ENCODE data around the gene SFXN3.
A peak's percentile ranks its signal among the peaks of the same experiment; 100 is the strongest.

The SFXN3 gene

DNA sequence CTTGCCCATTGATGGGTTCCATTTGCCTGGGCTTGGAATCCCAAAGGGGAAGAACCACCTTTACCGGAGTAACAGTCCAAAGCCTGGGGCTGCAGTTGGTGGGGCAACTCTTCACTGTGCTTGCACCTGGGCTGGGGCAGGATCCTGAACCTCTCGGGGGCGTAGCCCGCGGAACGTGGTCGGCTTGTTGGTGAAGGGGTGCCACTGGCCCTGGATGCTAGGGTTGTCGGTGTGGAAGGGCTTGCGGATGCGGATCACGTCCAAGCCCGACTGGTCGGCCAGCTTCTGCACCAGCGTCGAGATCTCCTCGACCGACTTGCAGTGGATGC is 44.4 kb upstream of the SFXN3 start:
- TF ChIP-seq, protein P1, sequence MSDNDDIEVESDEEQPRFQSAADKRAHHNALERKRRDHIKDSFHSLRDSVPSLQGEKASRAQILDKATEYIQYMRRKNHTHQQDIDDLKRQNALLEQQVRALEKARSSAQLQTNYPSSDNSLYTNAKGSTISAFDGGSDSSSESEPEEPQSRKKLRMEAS (IDR thresholded peaks at IDR 0.05; ENCODE audit: low read depth, low read length) = no peak
- TF ChIP-seq MYC (IDR thresholded peaks at IDR 0.05; ENCODE audit: low read depth, low read length) (no peak), POLR2A (IDR thresholded peaks at IDR 0.05; ENCODE audit: extremely low read depth, insufficient read length) (no peak)
- TF ChIP-seq, protein P2, sequence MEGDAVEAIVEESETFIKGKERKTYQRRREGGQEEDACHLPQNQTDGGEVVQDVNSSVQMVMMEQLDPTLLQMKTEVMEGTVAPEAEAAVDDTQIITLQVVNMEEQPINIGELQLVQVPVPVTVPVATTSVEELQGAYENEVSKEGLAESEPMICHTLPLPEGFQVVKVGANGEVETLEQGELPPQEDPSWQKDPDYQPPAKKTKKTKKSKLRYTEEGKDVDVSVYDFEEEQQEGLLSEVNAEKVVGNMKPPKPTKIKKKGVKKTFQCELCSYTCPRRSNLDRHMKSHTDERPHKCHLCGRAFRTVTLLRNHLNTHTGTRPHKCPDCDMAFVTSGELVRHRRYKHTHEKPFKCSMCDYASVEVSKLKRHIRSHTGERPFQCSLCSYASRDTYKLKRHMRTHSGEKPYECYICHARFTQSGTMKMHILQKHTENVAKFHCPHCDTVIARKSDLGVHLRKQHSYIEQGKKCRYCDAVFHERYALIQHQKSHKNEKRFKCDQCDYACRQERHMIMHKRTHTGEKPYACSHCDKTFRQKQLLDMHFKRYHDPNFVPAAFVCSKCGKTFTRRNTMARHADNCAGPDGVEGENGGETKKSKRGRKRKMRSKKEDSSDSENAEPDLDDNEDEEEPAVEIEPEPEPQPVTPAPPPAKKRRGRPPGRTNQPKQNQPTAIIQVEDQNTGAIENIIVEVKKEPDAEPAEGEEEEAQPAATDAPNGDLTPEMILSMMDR (IDR thresholded peaks at IDR 0.05; ENCODE audit: low read depth, low read length) = no peak
- peak overlapping the region; percentile 100 for H3K4me3 ChIP-seq (ENCODE audit: low read depth, low read length)
- no peak for DNase-seq (ENCODE audit: low read depth)

DNA sequence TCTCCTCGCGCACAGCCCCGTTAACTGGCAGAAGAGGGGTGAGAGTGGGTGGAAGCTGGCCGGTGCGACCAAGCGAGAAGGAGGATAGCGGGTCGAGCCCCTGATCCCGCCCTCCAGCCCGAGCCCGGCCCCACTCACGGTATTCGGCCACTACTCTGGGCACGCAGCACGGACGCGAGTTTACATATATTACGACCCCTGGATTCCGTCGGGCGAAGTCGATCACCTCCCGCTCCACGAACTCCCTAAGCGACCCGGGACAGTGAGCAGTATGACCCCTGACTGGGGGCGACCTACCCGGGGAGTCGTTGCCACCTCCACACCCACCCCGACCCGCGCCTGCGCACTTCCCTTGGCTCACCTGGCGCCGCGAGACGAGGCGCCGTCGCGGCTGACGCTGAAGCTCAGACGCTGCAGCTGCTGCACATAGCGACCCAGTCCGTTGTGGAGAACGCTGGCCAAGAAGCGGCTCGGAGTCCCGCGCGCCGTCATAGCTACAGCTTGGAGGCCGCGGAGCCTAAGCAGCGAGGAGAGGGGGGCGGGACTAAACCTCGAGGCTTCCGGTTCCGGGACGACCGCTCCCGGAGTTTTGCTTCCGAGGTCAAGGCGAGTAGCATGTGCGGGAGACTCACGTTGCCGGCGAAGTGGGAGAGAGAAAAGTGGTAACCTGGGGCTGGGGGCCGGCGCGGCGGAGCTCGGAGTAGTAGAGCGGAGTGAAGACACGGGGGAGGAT is 43.9 kb upstream of the SFXN3 start, which contains the start of the genes MRPL43 and TWNK:
TSS of gene MRPL43 (minus strand) at position 546 of the 733 bp plus-strand sequence. CDS start at position 492, 54 bp downstream.
TSS of gene TWNK (plus strand) at position 592 of the 733 bp plus-strand sequence. CDS start 668 bp downstream, outside the sequence.
- TF ChIP-seq MYC (IDR thresholded peaks at IDR 0.05; ENCODE audit: low read depth, low read length) (peak; percentile 100), POLR2A (IDR thresholded peaks at IDR 0.05; ENCODE audit: extremely low read depth, insufficient read length) (peak; percentile 85)
- TF ChIP-seq, protein P1 (IDR thresholded peaks at IDR 0.05; ENCODE audit: low read depth, low read length) = peak; percentile 97
- TF ChIP-seq, protein P2 (IDR thresholded peaks at IDR 0.05; ENCODE audit: low read depth, low read length) = no peak
- peak; percentile 91 for DNase-seq (ENCODE audit: low read depth)
- H3K4me3 ChIP-seq (ENCODE audit: low read depth, low read length) = peak within 1 kb of the TSS; percentile 100

DNA sequence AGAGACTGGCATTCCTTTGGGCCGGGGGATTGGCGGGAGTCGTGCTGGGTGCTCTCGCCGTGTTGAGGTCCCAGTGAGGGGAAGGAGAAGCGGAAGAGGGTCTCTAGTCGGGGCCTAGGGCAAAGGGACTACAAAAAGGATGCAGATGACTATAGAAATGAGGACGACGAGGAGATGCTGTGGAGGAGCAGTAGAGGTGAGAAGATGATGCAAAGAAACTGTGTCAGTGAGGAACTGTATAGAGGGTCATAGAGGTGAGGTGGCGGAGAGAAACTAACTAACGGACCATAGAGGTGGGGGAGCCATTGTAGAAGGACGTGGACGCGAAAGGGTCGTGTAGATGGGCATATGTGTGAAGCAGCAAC is 43.4 kb upstream of the SFXN3 start:
- TF ChIP-seq, protein P2 (IDR thresholded peaks at IDR 0.05; ENCODE audit: low read depth, low read length) = no peak
- TF ChIP-seq, protein P1 (IDR thresholded peaks at IDR 0.05; ENCODE audit: low read depth, low read length) = no peak
- no peak for TF ChIP-seq MYC (IDR thresholded peaks at IDR 0.05; ENCODE audit: low read depth, low read length)
- no peak for TF ChIP-seq POLR2A (IDR thresholded peaks at IDR 0.05; ENCODE audit: extremely low read depth, insufficient read length)
- no peak for DNase-seq (ENCODE audit: low read depth)
- H3K4me3 ChIP-seq (ENCODE audit: low read depth, low read length) = peak overlapping the region; percentile 100

DNA sequence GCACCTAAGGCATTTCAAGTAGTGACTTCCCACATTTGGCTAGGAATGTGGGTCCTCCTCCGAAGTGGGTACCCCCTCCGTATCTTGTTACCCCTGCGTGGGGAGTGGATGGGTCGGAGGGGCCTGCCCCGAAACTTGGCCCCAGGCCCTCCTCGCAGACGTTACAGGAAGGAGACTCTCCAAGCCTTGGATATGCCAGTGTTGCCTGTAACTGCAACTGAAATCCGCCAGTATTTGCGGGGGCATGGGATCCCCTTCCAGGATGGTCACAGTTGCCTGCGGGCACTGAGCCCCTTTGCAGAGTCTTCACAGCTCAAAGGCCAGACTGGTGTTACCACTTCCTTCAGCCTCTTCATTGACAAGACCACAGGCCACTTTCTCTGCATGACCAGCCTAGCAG is 42.9 kb upstream of the SFXN3 start:
- DNase-seq (ENCODE audit: low read depth) = no peak
- TF ChIP-seq, protein P1 (IDR thresholded peaks at IDR 0.05; ENCODE audit: low read depth, low read length) = no peak
- TF ChIP-seq, protein P2 (IDR thresholded peaks at IDR 0.05; ENCODE audit: low read depth, low read length) = no peak
- TF ChIP-seq MYC (IDR thresholded peaks at IDR 0.05; ENCODE audit: low read depth, low read length) (no peak), POLR2A (IDR thresholded peaks at IDR 0.05; ENCODE audit: extremely low read depth, insufficient read length) (no peak)
- H3K4me3 ChIP-seq (ENCODE audit: low read depth, low read length) = peak overlapping the region; percentile 100

DNA sequence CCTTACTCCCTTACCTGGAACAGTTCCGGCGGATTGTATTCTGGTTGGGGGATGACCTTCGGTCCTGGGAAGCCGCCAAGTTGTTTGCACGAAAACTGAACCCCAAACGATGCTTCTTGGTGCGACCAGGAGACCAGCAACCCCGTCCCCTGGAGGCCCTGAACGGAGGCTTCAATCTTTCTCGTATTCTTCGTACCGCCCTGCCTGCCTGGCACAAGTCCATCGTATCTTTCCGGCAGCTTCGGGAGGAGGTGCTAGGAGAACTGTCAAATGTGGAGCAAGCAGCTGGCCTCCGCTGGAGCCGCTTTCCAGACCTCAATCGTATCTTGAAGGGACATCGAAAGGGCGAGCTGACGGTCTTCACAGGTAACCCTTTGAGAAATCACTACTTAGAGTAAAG is 41.9 kb upstream of the SFXN3 start:
- peak overlapping the region; percentile 100 for H3K4me3 ChIP-seq (ENCODE audit: low read depth, low read length)
- DNase-seq (ENCODE audit: low read depth) = no peak
- TF ChIP-seq, protein P2 (IDR thresholded peaks at IDR 0.05; ENCODE audit: low read depth, low read length) = no peak
- TF ChIP-seq POLR2A (IDR thresholded peaks at IDR 0.05; ENCODE audit: extremely low read depth, insufficient read length) (no peak), MYC (IDR thresholded peaks at IDR 0.05; ENCODE audit: low read depth, low read length) (no peak)
- TF ChIP-seq, protein P1 (IDR thresholded peaks at IDR 0.05; ENCODE audit: low read depth, low read length) = no peak
